Stimulated activated CD8-positive, alpha-beta memory T cell treated with anti-CD3 and anti-CD28 coated beads, Interleukin-4, amount 100 ng/mL, for 4 hours (primary cell): Measurements from ENCODE around the gene RAB40A.

Experiments
- DNase-seq, 2 donors: peaks; one replicate each; pipeline ENCODE4 v3.0.0-alpha.2; 2020; ENCODE audit warnings: low read depth in 2 of 2, low spot score in 1 of 2

RAB40A gene

GRCh38 chrX:103519389-103519788, at the start of gene RAB40A:
Gene RAB40A (minus strand): TSS chrX:103519489. CDS start chrX:103500756, 18,733 bp downstream.
- DNase-seq: no peak

GRCh38 chrX:103565752-103566151, 46.5 kb upstream of the RAB40A start:
- DNase-seq: no peak

- DNase-seq: no peak
Observed at GRCh38 chrX:103565197-103565596, 45.9 kb upstream of the RAB40A start.

GRCh38 chrX:103562801-103563200, 43.5 kb upstream of the RAB40A start:
- DNase-seq: no peak

- no peak for DNase-seq
Observed at GRCh38 chrX:103560256-103560655, 41.0 kb upstream of the RAB40A start.

- DNase-seq: no peak
Observed at GRCh38 chrX:103556963-103557612, 37.8 kb upstream of the RAB40A start.

- DNase-seq: peak; percentile 12 to 13
Observed at GRCh38 chrX:103554687-103555424, 35.6 kb upstream of the RAB40A start.

GRCh38 chrX:103552236-103552635, 32.9 kb upstream of the RAB40A start:
- no peak for DNase-seq

GRCh38 chrX:103550415-103551051, 31.2 kb upstream of the RAB40A start:
- no peak for DNase-seq

- no peak for DNase-seq
Observed at GRCh38 chrX:103549916-103550315, 30.6 kb upstream of the RAB40A start.

GRCh38 chrX:103540145-103540544, 20.9 kb upstream of the RAB40A start:
- DNase-seq: no peak

- DNase-seq: no peak
Observed at GRCh38 chrX:103539695-103540094, 20.4 kb upstream of the RAB40A start.

GRCh38 chrX:103538728-103539127, 19.4 kb upstream of the RAB40A start:
- DNase-seq: no peak

- no peak for DNase-seq
Observed at GRCh38 chrX:103537871-103538387, 18.6 kb upstream of the RAB40A start.

- no peak for DNase-seq
Observed at GRCh38 chrX:103536732-103537131, 17.4 kb upstream of the RAB40A start.

- DNase-seq: no peak
Observed at GRCh38 chrX:103536071-103536470, 16.8 kb upstream of the RAB40A start.

- DNase-seq: no peak
Observed at GRCh38 chrX:103535206-103535605, 15.9 kb upstream of the RAB40A start.

- DNase-seq: peak; percentile 27 to 54
Observed at GRCh38 chrX:103533511-103534216, 14.4 kb upstream of the RAB40A start.

GRCh38 chrX:103531002-103531401, 11.7 kb upstream of the RAB40A start:
- no peak for DNase-seq

GRCh38 chrX:103530545-103530944, 11.3 kb upstream of the RAB40A start:
- no peak for DNase-seq

GRCh38 chrX:103529550-103529949, 10.3 kb upstream of the RAB40A start:
- DNase-seq: no peak
